Stimulated activated CD4-positive, alpha-beta T cell treated with anti-CD3 and anti-CD28 coated beads, Interleukin-4, amount 100 ng/mL, for 4 hours (primary cell): ENCODE measurements around the gene CD53.
A peak's percentile ranks its signal among the peaks of the same experiment; 100 is the strongest.
"Not testable (repeated sequence)": the region's sequence is repeated elsewhere in the genome, so short reads cannot be mapped to it uniquely, and the experiment has no call there.

Experiments
- DNase-seq, 2 experiments: peaks; one replicate each; pipeline ENCODE4 v3.0.0-alpha.2; 2020

The CD53 gene

GRCh38 chr1:110916669-110917306 is 43.8 kb downstream of the CD53 start:
- DNase-seq = peak in 1 of 2 experiments; percentile 35

GRCh38 chr1:110918016-110918415 is 45.1 kb downstream of the CD53 start:
- DNase-seq = no peak

DNA sequence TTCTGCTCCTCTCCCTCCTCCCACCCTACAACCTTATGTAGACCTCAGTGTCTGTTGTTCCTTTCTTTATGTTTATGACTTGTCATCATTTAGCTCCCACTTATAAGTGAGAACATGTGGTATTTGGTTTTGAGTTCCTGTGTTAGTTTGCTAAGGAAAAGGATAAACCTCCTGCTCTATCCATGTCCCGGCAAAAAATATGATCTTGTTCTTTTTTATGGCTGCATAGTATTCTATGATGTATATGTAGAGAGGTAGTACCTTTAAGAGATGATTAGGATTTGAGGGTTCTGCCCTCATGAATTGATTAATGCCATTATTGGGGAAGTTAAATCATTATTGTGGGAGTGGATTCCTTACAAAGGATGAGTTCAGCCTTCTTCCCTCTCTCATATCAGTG is 49.0 kb downstream of the CD53 start:
- no peak for DNase-seq

- no peak for DNase-seq
These were observed 54.6 kb downstream of the CD53 start for GRCh38 chr1:110927484-110928075.

DNA sequence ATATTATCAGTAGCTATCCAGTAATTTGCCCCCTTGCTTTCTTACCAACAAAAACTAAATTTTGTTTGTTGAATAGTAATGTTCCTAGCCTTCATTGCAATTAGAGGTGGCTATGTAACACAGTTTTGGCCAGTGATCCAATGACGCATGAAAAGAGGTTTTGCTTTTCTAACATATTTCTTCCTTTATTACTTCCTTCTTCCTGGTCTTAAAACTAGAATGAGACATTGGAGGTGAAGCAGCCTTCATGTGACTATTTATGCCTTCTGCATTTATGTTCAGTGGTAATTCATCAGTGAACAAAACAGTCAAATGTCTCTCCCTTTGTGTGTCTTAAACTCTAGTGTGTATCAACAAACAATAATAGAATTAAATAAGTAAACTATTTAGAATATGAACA is 55.2 kb downstream of the CD53 start:
- no peak for DNase-seq

GRCh38 chr1:110928904-110929303 is 56.0 kb downstream of the CD53 start:
- DNase-seq = no peak

DNA sequence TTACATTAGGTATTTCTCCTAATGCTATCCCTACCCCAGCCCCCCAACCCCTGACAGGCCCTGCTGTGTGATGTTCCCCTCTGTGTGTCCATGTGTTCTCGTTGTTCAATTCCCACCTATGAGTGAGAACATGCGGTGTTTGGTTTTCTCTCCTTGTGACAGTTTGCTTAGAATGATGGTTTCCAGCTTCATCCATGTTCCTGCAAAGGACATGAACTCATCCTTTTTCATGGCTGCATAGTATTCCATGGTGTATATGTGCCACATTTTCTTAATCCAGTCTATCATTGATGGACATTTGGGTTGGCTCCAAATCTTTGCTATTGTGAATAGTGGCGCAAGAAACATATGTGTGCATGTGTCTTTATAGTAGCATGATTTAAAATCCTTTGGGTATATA is 58.1 kb downstream of the CD53 start:
- DNase-seq = not testable (repeated sequence)

DNA sequence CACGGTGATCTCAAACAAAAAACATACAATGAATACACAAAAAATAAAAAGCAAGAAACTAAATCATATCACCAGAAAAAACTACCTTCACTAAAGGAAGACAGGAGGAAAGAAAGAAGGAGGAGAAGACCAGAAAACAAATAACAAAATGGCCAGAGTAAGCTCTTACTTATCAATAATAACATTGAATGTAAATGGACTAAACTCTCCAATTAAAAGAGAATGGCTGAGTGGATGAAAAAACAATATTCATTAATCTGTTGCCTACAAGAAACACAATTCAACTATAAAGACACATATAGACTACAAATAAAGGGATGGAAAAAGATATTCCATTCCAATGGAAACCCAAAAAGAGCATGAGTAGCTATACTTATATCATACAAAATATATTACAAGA is 63.6 kb downstream of the CD53 start:
- no peak for DNase-seq

- no peak for DNase-seq
These were observed 71.9 kb downstream of the CD53 start for GRCh38 chr1:110944806-110945205.

- DNase-seq = no peak
These were observed 72.7 kb downstream of the CD53 start for GRCh38 chr1:110945626-110946025.

DNA sequence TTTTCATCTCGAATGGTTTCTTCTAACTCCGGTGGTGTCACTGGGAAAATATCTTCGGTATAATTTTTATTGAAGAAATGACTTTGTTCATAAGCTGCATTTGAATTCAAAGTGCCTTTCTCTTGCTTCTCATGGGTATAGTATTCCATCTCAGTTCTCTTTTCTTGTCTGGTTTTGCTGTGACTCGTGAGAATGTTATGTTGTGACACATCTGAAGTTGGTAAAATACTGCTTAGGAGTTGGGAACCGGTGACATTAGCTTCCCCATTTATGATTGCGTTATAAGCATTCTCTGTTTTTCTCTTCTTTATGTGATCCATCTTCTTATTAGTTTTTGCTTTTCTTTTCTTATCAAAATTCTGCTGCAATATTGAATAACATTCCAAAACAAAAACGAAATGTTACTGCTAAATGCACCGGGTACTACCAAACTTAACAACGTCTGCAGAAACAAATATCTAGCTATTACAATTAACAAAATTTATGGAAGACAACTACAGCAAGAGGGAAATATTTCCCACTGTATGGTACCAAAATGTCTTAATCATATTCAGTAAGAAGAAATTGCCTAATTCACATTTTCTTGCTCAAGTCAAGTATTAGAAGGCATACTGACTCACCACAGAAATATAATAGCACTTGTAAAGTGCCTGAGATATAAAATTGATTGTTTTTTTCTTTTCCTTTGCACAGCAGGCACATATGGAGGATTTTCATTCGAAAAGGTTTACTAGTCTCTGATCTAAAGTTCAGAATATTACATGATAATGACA is 75.3 kb downstream of the CD53 start:
- DNase-seq = no peak
